Smooth muscle cell (in vitro differentiated cells): ENCODE data around the gene DICER1. TPM values are rescaled to one million over a fixed set of nuclear protein-coding genes. Genes with fewer than 3 reads are reported as not detected.

Experiments
- DNase-seq: peaks from one replicate; lab custom pipeline; 2025; ENCODE audit not compliant: unreplicated experiment; lab: John Stamatoyannopoulos, UW
- H2AFZ ChIP-seq: fragments of 200-600 bp; sonication (generic); 2 replicates; pipeline ENCODE4 v1.6.0; 2016; ENCODE audit warnings: antibody characterized with exemption, low read depth, mild to moderate bottlenecking
- H3F3A ChIP-seq: fragments of 200-600 bp; sonication (generic); 2 replicates; pipeline ENCODE4 v1.6.0; 2017; ENCODE audit warnings: antibody characterized with exemption, low read depth
- H3K27ac ChIP-seq: fragments of 200-600 bp; sonication (generic); 2 replicates; pipeline ENCODE4 v1.5.1; 2016; ENCODE audit warnings: low read depth, mild to moderate bottlenecking
- H3K27me3 ChIP-seq: fragments of 200-600 bp; sonication (generic); 2 replicates; pipeline ENCODE4 v1.6.1; 2016; ENCODE audit warnings: low read depth, mild to moderate bottlenecking
- H3K36me3 ChIP-seq: fragments of 200-600 bp; sonication (generic); 2 replicates; pipeline ENCODE4 v1.5.1; 2016; ENCODE audit warnings: low read depth
- H3K4me1 ChIP-seq: fragments of 200-600 bp; sonication (generic); 2 replicates; pipeline ENCODE4 v1.5.1; 2016; ENCODE audit warnings: low read depth
- H3K4me2 ChIP-seq: fragments of 200-600 bp; sonication (generic); 2 replicates; pipeline ENCODE4 v1.6.0; 2016; ENCODE audit warnings: mild to moderate bottlenecking
- H3K4me3 ChIP-seq: fragments of 200-600 bp; sonication (generic); 2 replicates; pipeline ENCODE4 v1.5.1; 2016; ENCODE audit warnings: mild to moderate bottlenecking
- H3K79me2 ChIP-seq: fragments of 200-600 bp; sonication (generic); 2 replicates; pipeline ENCODE4 v1.6.0; 2016; ENCODE audit warnings: low read depth, mild to moderate bottlenecking
- H3K9ac ChIP-seq: fragments of 200-600 bp; sonication (generic); 2 replicates; pipeline ENCODE4 v1.6.0; 2016; ENCODE audit warnings: low read depth
- H3K9me3 ChIP-seq: fragments of 200-600 bp; sonication (generic); replicated peaks from 2 replicates; pipeline ENCODE4 v1.5.1; 2016; ENCODE audit warnings: low read depth
- H4K20me1 ChIP-seq: fragments of 200-600 bp; sonication (generic); 2 replicates; pipeline ENCODE4 v1.6.0; 2016; ENCODE audit warnings: low read depth
- CTCF ChIP-seq: fragments of 200-600 bp; sonication (generic); IDR thresholded peaks from 2 replicates; pipeline ENCODE4 v1.5.1; 2017; ENCODE audit warnings: borderline replicate concordance, mild to moderate bottlenecking, antibody characterized with exemption; ENCODE audit not compliant: insufficient read depth, poor library complexity, severe bottlenecking
- WGBS: methylation state at CpG from one replicate; pipeline ENCODE4 v1.1.7; 2016; ENCODE audit warnings: low lambda C conversion rate; 5-methylcytosine and 5-hydroxymethylcytosine counted together
- microRNA-seq: library from miRNA; unstranded; fragments of <30 nt; microRNA quantifications from one replicate; pipeline ENCODE4, GENCODE V29; 2016; ENCODE audit warnings: borderline number of aligned reads
- polyA plus RNA-seq: library from polyadenylated mRNA; unstranded; fragments of >200 nt; fragmentation: Nextera tagmentation; extraction: Ambion mirVana; gene quantifications from 2 replicates; pipeline ENCODE4 v1.2.1, GENCODE V29; 2016
- small RNA-seq: library from RNA; depleted of rRNA; stranded (forward); fragments of <200 nt; gene quantifications from one replicate; pipeline ENCODE3, GENCODE V24; 2014
- total RNA-seq: library from RNA; depleted of rRNA; stranded (reverse); fragments of >200 nt; gene quantifications from 2 replicates; pipeline ENCODE4 v1.2.3, GENCODE V29; 2014

The DICER1 gene
- total and polyA plus RNA-seq, 2 experiments from 2014 or later = 17.3 to 67.5 TPM

- 88% methylated on average over 15 of the region's 17 CpGs for WGBS
- no peak for TF ChIP-seq CTCF
Measured at GRCh38 chr14:95039259-95039992, 117.9 kb downstream of the DICER1 start.

GRCh38 chr14:95038521-95039250 lies 118.6 kb downstream of the DICER1 start:
- WGBS = 92% methylated on average over 9 of the region's 9 CpGs
- Histone ChIP-seq H3K4me3 (no peak overlapping the region), H3K9ac (no peak overlapping the region), H4K20me1 (no peaks in the 10 kb centered on the region), H2AFZ (no peak overlapping the region), H3K36me3 (no peaks in the 10 kb centered on the region), H3K27ac (no peak overlapping the region), H3K79me2 (no peaks in the 10 kb centered on the region), H3K4me1 (no peaks in the 10 kb centered on the region), H3K27me3 (no peaks in the 10 kb centered on the region), H3K4me2 (no peak overlapping the region), H3K9me3 (no peaks in the 10 kb centered on the region), H3F3A (no peaks in the 10 kb centered on the region)
- no peak for DNase-seq
- no peak for TF ChIP-seq CTCF

More at GRCh38 chr14:95039259-95039992, 117.9 kb downstream of the DICER1 start:
- H2AFZ ChIP-seq = no peak overlapping the region
- no peaks in the 10 kb centered on the region for H3K36me3 ChIP-seq
- no peak overlapping the region for H3K4me2 ChIP-seq
- H3K9ac ChIP-seq = no peak overlapping the region
- no peak overlapping the region for H3K4me3 ChIP-seq
- H3F3A ChIP-seq = no peaks in the 10 kb centered on the region
- no peaks in the 10 kb centered on the region for H4K20me1 ChIP-seq
- no peak for DNase-seq
- H3K4me1 ChIP-seq = no peaks in the 10 kb centered on the region
- H3K9me3 ChIP-seq = no peaks in the 10 kb centered on the region
- no peak overlapping the region for H3K27ac ChIP-seq
- H3K79me2 ChIP-seq = no peaks in the 10 kb centered on the region
- H3K27me3 ChIP-seq = no peaks in the 10 kb centered on the region

- Histone ChIP-seq H3K27me3 (no peaks in the 10 kb centered on the region), H3K79me2 (no peaks in the 10 kb centered on the region), H3K36me3 (no peaks in the 10 kb centered on the region), H3K9me3 (no peaks in the 10 kb centered on the region), H2AFZ (no peak overlapping the region), H3F3A (no peaks in the 10 kb centered on the region), H3K4me1 (no peaks in the 10 kb centered on the region), H3K4me2 (no peak overlapping the region), H3K9ac (no peak overlapping the region), H3K4me3 (no peak overlapping the region), H3K27ac (no peak overlapping the region), H4K20me1 (no peaks in the 10 kb centered on the region)
- no peak for DNase-seq
- no peak for TF ChIP-seq CTCF
- 91% methylated on average over 2 of the region's 2 CpGs for WGBS
Measured at GRCh38 chr14:95037273-95037672, 120.1 kb downstream of the DICER1 start.

Small RNA genes within 50 kb of the gene (microRNA-seq; reads per million reads assigned to microRNA genes)
- 4.7 reads per million for gene MIR3173

Small RNA genes within 50 kb of the gene (small RNA-seq; reads per million reads assigned to genes)
- not detected for gene MIR3173

Other genes with a start within 250 kb of the DICER1 start
- 2.8 and 3.5 TPM in 2 replicates for gene CLMN, start 162.4 kb upstream of the DICER1 start, total RNA-seq
- gene CLMN, start 162.4 kb upstream of the DICER1 start, polyA plus RNA-seq = 1.3 and 3.9 TPM in 2 replicates